Lung microvascular endothelial cell (primary cell): ENCODE results near the gene MYOCD. TPM values are rescaled to one million over a fixed set of nuclear protein-coding genes. Genes with fewer than 3 reads are reported as not detected.
A peak's percentile ranks its signal among the peaks of the same experiment; 100 is the strongest.

Experiments used
- DNase-seq, 2 donors: peaks; one replicate each; pipeline versions ENCODE4 v3.0.0 to v3.0.0-alpha.2; 2010; ENCODE audit warnings: low read depth in 2 of 2
- total RNA-seq: library from RNA; depleted of rRNA; stranded (reverse); fragments of >200 nt; gene quantifications from 2 replicates; pipeline ENCODE4 v1.2.1, GENCODE V29; 2014

Gene MYOCD
- total RNA-seq, 1 donor from 2014 or later: 0.40 TPM

GRCh38 chr17:12642034-12642433, 23.7 kb upstream of the MYOCD start:
- DNase-seq: no peak

- no peak for DNase-seq
Observed at GRCh38 chr17:12643822-12644221, 21.9 kb upstream of the MYOCD start.

DNA sequence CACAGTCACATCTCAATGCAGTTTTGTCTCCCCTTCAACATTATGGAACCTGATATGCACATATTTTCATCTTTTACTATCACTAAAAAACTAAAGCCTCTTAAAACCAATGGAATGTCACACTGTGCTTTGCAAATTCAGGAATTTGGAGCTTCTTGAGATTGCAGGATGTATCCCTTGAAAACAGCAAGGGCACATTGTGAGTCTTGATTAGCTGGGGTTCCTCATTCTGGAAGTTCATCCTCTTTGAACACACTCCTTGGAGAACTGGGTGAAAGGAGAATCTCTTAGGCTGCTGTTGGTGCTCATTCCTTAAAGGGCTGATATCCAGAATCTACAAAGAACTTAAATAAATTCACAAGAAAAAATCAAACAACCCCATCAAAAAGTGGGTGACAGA, 21.1 kb upstream of the MYOCD start:
- DNase-seq: no peak

DNA sequence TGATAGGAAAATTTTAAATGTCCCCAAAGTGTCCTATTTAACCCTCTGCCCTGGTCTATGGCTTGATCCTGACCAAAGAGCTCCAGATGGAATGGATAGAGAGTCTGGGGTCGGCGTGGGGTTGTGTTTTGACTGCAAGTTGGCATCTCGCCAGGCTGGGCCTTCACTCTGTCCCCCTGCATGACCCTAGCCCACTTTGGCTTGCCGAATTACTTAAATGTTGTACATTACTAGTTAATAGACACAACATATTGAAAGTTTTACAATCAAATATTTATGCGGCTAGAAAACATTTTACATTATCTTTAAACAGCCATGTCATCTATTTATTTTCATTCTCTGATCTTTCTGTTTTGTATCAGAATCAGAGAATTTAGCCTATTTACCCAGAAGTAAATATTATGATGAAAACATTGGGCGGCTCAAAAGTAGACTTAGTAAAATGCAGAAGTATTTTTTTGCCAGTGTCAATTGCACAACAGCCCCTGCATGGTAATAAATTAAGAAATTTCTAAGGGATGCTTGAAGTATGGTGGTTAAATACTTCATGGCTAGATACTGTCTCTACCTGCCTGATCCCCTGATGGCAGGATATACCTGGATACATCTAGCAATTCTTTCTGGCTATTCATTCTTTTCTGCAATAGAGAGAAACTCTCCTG, 18.8 kb upstream of the MYOCD start:
- DNase-seq: no peak

DNA sequence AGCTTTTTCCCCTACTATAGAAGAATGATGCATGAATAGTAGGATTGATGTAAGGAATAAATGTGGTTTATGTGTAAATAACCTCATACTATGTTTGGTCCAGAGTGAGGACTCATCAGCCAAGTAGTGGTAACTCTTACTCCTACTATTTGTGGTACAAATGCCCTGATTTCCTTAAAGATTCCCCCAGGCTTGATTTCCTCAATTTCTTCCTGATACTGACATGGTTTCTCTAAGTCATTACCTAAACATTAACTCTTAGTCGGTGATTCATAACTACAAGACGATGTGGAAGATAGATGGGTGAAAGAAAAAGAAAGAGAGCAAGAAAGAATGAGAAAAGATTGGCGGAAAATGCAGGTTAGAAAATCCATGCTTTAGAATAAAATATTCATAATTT, 17.2 kb upstream of the MYOCD start:
- no peak for DNase-seq

- DNase-seq: no peak
Observed at GRCh38 chr17:12655936-12656335, 9.8 kb upstream of the MYOCD start.

- no peak for DNase-seq
Observed at GRCh38 chr17:12656354-12656753, 9.3 kb upstream of the MYOCD start.

DNA sequence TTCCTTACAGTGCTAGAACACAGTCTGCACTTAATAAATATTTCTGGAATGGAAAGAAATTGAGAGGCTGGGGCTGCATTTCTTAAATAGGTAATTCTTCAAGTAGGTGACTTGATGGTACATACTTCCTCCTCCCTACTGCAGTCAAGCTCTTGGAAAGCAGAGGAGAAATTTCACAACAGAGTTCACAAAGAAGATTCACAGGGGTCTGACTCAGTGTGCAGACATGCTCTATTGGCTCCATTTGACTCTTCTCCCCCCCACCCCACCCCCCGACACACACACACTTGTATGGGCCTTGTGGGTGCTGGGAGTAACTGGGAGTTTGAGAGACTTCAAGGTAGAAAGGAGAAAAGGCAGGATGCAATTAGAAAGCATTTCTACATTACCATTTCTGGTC, 6.2 kb upstream of the MYOCD start:
- DNase-seq: no peak

DNA sequence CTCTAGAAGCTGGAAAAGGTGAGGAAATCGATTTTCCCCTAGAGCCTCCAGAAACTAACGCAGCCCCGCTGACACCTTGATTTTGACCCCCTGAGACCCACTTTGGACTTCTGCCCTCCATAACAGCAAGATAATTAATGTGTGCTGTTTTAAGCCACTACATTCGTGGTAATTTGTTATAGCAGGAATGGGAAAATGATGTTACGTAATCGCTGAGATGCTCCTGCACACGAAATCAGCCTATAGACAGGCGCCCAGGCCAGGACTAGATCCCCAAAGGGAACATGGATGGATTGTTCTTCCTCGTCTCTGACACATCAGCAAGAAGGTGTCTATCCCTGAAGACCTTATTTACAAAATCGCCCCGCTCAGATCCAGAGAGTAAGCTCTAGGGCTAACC, 1.4 kb upstream of the MYOCD start:
- no peak for DNase-seq

DNA sequence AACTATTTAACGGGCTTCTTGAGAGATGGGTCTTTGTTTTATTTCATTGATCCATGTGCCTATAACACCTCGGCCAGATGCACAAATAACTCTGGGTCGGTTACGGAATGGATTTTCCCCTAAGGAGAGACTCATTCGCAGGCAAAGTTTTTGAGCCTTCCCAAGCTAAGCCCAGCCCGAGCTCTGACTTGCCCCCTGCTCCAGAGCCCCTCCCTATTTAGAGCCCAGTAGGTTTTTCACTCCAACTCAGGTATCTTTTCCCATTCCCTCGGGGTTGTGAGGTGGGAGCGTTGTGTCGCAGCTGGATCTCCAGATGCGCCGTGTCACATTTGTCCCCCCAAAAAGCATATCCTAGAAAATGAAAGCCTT, 812 bp upstream of the MYOCD start:
- DNase-seq: no peak

GRCh38 chr17:12666718-12667117, 1.0 kb downstream of the MYOCD start:
- DNase-seq: no peak

DNA sequence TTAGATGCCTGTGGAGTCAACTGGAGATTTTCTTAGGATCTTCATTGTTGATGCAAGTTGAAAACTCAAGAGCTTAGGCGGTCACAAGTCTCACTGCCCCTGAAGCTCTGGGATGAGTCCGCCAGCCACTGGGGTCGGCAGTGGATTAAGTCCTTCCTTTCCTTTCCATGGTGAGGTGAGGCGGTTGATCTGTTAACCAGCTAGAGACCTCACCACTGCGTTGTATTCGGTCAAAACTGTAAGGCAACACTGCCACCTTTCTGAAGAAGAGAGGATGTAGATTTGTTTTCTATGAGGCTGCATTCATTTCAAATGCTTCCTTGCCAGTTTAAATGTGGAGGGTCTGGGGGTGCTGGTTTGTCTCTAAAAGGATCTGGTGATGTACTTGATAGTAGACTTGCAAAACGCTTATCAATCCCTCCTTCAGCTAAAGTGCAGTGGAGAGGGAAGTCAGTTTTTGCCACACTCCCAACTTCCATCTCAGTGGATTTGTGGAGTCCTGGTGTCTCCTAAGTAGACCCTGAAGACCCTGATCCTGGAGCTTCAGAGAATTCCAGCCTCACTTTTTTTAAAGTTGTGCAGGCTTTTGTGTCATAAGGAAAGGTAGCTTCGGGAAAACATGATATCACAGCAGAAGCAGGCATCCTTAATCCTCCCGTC, 1.7 kb downstream of the MYOCD start:
- DNase-seq: peak in 1 of 2 donors; percentile 17

- no peak for DNase-seq
Observed at GRCh38 chr17:12671906-12672305, 6.2 kb downstream of the MYOCD start.

DNA sequence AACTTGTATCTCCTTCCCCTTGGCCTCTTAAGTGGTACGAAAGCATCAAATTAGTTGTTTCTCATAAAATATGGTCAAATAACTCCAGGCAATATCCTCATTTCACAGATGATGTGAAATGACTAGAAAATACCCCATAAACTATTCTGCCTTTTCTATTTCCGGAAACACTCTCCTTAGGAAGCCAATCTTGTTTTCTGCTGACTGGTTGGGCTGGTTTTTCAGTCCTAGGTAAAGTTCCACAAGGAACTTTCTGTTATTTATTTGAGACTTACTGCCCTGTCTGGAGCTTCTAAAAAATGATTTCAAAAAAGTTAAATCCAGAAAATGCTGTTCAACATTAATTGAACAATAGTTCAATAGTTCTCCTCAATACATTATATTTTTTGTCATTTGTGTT, 7.3 kb downstream of the MYOCD start:
- no peak for DNase-seq

DNA sequence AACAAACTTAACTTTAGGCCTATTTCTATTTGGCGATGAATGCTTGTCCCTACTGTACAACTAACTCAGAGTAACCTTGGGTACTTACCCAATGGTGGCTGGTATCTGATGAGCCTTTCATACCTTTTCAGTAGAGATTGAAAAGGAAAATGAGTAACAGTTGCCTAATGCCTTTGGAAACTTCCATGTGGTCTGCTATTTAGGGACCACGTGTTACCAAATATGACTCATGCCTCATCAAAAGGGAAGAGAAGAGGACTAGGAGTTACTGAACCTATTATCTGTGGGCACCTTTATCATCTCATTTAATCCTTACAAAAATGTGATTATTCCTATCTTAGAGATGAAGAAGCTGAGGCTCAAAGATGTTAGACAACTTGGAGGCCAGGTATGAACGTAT, 8.1 kb downstream of the MYOCD start:
- no peak for DNase-seq

- no peak for DNase-seq
Observed at GRCh38 chr17:12680407-12680897, 14.8 kb downstream of the MYOCD start.

DNA sequence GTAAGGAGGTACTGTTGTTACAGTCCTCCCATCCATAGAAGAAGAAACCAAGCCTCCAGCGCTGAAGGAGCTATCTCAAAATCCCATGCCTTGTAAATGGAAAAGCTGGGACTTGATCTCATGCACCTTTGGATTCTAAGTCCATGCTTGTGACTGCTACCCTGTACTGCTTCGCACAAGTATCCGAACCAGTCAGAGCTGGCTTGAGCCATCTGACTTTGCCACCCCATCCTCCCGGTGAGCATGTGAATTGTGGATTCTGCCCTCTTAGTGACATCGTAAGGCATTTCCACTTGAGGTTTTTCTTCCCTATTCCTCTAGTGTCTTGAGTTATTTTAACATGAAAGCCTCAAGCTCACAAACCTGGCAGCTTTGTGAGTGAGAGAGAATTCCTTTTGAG, 15.3 kb downstream of the MYOCD start:
- DNase-seq: no peak

DNA sequence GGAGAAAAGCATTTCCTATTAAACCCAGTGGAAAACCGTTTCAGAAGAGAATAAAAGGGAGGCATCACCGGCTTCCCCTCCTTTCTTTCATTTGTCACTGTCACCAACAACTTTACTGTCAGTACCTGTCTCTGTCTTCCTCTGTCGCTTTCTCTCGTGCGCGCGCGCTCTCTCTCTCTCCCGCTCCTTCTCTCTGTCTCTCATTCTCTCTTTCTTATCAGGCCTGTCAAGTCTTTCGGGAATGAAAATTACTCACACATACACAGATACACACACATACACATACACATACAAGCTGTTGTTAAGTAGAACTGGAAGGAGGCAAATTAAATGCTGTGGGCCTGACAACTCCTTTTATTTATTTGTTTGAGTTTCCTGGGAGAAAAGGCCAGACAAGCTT, 17.6 kb downstream of the MYOCD start:
- DNase-seq: no peak

DNA sequence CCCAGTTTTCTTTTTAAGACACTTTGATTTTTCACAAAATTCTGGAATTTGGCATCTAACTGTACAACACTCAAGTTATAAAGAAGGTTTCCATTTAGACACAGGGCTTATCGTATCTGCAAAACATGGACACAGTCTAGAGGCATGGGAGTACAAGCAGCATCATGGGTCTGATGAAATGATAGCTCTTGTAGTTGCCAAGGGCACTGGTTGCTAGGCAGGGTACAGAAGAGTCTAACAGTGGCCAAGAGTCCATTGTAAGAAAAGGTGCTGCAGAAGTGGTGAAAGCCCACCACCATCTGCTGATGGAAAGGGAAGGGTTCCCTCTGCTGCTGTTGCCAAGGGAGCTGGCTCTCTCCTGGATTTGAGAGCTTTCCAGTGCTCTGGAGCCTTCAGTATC, 20.8 kb downstream of the MYOCD start:
- DNase-seq: no peak

DNA sequence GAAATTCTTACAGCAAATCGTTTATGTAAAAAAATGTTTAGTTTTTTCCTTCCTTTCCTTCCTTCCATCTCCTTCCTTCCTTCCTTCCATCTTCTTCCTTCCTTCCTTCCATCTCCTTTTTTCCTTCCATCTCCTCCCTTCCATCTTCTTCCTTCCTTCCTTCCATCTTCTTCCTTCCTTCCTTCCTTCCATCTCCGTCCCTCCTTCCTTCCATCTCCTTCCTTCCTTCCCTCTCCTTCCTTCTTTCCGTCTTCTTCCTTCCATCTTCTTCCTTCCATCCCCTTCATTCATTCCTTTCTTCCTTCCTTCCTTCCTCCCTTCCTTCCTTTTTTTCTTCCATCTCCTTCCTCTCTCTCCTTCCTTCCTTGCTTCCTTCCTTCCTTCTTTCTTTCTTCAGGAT, 22.7 kb downstream of the MYOCD start:
- DNase-seq: no peak

GRCh38 chr17:12691173-12691572, 25.5 kb downstream of the MYOCD start:
- no peak for DNase-seq

DNA sequence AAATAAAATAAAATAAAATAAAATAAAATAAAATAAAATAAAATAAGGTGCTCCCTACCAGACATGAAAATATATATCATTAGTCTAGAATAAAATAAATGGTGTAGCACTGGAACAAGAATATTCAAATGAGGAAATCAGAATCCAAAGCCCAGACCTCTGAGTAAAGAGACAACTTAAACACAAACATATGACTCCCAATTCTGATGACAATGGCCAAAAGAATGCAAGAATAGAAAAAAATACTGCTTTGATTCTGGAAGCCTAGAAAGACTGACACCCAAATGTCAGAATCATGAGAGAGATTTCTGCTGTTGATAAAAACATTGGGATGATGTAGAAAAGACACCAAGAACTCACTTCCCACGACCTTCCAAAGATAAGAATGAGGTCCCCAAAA, 27.9 kb downstream of the MYOCD start:
- DNase-seq: no peak

DNA sequence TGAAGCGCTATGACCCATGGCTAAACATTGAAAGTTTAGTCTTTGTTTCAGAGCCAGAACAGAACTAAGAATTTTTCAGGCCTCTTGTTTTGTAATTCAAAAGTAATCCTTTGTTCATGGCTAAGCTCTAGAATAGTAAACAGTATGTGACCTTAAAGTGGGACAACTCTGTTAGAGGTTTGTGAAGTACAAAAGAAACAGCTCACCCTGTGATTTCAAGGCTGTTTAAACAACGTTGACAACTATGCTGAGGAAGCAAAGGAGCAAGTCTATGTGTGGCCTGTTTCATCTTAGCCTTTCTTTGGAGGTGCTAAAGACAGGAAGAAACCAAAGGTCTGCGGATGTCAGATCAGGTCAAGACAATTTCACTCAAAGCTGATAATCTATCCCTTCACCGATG, 40.4 kb downstream of the MYOCD start:
- DNase-seq: no peak

GRCh38 chr17:12709063-12709462, 43.4 kb downstream of the MYOCD start:
- no peak for DNase-seq
